ENCODE results near the gene KDM2A. TPM values are rescaled to one million over a fixed set of nuclear protein-coding genes. Genes with fewer than 3 reads are reported as not detected.
A peak's percentile ranks its signal among the peaks of the same experiment; 100 is the strongest.

Gene KDM2A
- total and polyA plus RNA-seq, 2 donors from 2014 or later: 16.2 to 82.6 TPM

DNA sequence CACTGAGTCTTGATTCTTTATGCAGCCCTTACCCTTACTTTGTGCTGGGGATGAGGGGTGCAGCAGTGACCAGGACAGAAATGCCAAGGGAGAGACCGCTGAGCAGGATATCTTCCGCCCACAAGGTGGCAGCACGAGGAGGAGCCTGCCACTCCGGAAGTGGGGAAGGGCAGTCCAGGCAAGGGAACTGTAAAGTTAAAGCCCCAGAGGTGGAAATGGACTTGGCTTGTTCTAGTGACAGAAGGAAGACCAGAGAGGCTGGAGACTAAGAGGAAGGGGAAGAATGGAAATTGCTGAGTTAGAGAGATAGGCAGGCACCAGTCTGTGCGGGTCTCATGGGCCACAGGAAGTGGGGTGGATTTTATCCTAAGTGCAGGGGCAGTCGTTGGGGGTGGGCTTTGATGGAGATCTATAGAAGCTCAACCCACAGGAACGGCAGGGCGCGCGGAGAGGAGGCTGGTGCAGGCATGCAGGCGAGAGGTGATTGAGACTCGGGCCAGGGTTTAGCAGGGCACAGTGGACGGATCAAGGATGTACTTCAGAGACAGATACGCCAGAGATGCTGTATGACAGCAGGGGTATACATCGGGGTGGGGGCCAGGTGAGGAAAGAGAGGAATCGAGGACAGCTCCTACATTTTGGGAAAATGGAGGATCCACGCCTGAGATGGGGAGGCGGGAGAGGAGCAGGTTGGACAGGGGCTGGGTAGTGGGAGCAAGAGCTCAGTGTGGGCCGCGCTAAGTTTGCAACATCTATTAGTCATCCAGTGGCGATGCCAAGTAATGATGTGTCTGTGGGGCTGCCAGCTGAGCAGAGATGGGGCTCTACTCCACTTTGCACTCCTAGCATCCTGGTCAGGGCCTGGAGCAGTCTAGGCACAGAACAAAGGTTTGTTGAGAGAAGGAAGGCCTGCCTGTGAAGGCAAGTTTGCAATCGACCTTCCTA, 143.9 kb downstream of the KDM2A start:
- peak; percentile 72 for TF ChIP-seq CTCF (IDR thresholded peaks at IDR 0.05; ENCODE audit: borderline replicate concordance, extremely low read depth, insufficient read depth)
- peak overlapping the region in 2 of 3 donors; percentile 8 to 27 for H3K4me3 ChIP-seq (ENCODE audit: low read length in 3 of 3)
- no peak overlapping the region for H3K9ac ChIP-seq (ENCODE audit: low read length in 3 of 3)
- H3K9me3 ChIP-seq (ENCODE audit: control insufficient read depth in 2 of 3, insufficient read depth in 1 of 3, low read length in 3 of 3): no peaks in the 10 kb centered on the region
- H3K36me3 ChIP-seq (ENCODE audit: control insufficient read depth in 2 of 3, insufficient read depth in 3 of 3, low read length in 3 of 3): peaks cover 0 to 2% (median 0%) of the 10 kb centered on the region in 3 donors
- intact Hi-C loops (cut with DNase I): no loop called here
- peaks cover 0 to 25% (median 5%) of the 10 kb centered on the region in 3 donors for H3K4me1 ChIP-seq (ENCODE audit: control insufficient read depth in 2 of 3, insufficient read depth in 2 of 3, low read depth in 1 of 3, low read length in 3 of 3)
- no peak overlapping the region for H3K27ac ChIP-seq (ENCODE audit: low read depth in 2 of 2, low read length in 2 of 2)
- H3K27me3 ChIP-seq (ENCODE audit: control insufficient read depth, insufficient read depth, low read length): no peaks in the 10 kb centered on the region
- DNase-seq: peak; percentile 85 to 92 (median 88)
- no peak for FAIRE-seq

- FAIRE-seq (no peak), DNase-seq (no peak)
- Histone ChIP-seq H3K27me3 (ENCODE audit: control insufficient read depth, insufficient read depth, low read length) (no peaks in the 10 kb centered on the region), H3K9ac (ENCODE audit: low read length in 3 of 3) (no peak overlapping the region), H3K27ac (ENCODE audit: low read depth in 2 of 2, low read length in 2 of 2) (no peak overlapping the region), H3K4me3 (ENCODE audit: low read length in 3 of 3) (no peak overlapping the region), H3K36me3 (ENCODE audit: control insufficient read depth in 2 of 3, insufficient read depth in 3 of 3, low read length in 3 of 3) (peaks cover 0 to 5% (median 2%) of the 10 kb centered on the region in 3 donors), H3K4me1 (ENCODE audit: control insufficient read depth in 2 of 3, insufficient read depth in 2 of 3, low read depth in 1 of 3, low read length in 3 of 3) (peaks cover 0 to 37% (median 9%) of the 10 kb centered on the region in 3 donors), H3K9me3 (ENCODE audit: control insufficient read depth in 2 of 3, insufficient read depth in 1 of 3, low read length in 3 of 3) (no peaks in the 10 kb centered on the region)
- no peak for TF ChIP-seq CTCF (IDR thresholded peaks at IDR 0.05; ENCODE audit: borderline replicate concordance, extremely low read depth, insufficient read depth)
- intact Hi-C loops (cut with DNase I): no loop called here
Observed at GRCh38 chr11:67264260-67264659, 145.2 kb downstream of the KDM2A start.

GRCh38 chr11:67264877-67265632, 146.0 kb downstream of the KDM2A start:
- FAIRE-seq (no peak), DNase-seq (peak in 1 of 5 donors; percentile 48)
- Histone ChIP-seq H3K27me3 (ENCODE audit: control insufficient read depth, insufficient read depth, low read length) (no peaks in the 10 kb centered on the region), H3K4me1 (ENCODE audit: control insufficient read depth in 2 of 3, insufficient read depth in 2 of 3, low read depth in 1 of 3, low read length in 3 of 3) (peaks cover 0 to 45% (median 17%) of the 10 kb centered on the region in 3 donors), H3K4me3 (ENCODE audit: low read length in 3 of 3) (no peak overlapping the region), H3K9me3 (ENCODE audit: control insufficient read depth in 2 of 3, insufficient read depth in 1 of 3, low read length in 3 of 3) (no peaks in the 10 kb centered on the region), H3K27ac (ENCODE audit: low read depth in 2 of 2, low read length in 2 of 2) (no peak overlapping the region), H3K36me3 (ENCODE audit: control insufficient read depth in 2 of 3, insufficient read depth in 3 of 3, low read length in 3 of 3) (peaks cover 0 to 5% (median 2%) of the 10 kb centered on the region in 3 donors), H3K9ac (ENCODE audit: low read length in 3 of 3) (peak overlapping the region in 1 of 3 donors; percentile 48)
- intact Hi-C loops (cut with DNase I): loop anchor here (5.0 kb wide), 1 partner anchor 52 kb away; no protein-coding TSS in a partner anchor
- no peak for TF ChIP-seq CTCF (IDR thresholded peaks at IDR 0.05; ENCODE audit: borderline replicate concordance, extremely low read depth, insufficient read depth)
